ENCODE results near the gene DLL1. TPM values are rescaled to one million over a fixed set of nuclear protein-coding genes. Genes with fewer than 3 reads are reported as not detected.

DLL1 gene
- total and polyA plus RNA-seq, 9 of the 15 experiments (the other 6 are each of a cell fraction or from before 2014, with no cell fraction given): not detected

- FAIRE-seq (no peak), ATAC-seq (no peak), DNase-seq (ENCODE audit: extremely low read depth in 1 of 4, low spot score in 3 of 4) (no peak)
- H4K20me1 ChIP-seq (replicated peaks; ENCODE audit: control insufficient read depth, insufficient read depth, low read length): peaks cover 22% of the 10 kb centered on the region
- H3K27me3 ChIP-seq (ENCODE audit: control insufficient read depth in 2 of 2, insufficient read depth in 2 of 2, low read length in 2 of 2): peaks cover 64 to 98% of the 10 kb centered on the region in 2 experiments
- no peak overlapping the region for H2AFZ ChIP-seq (ENCODE audit: low read depth, low read length)
- 3% methylated on average over 24 of the region's 24 CpGs for WGBS (ENCODE audit: insufficient coverage, low coverage, missing lambda C conversion rate)
- no peaks in the 10 kb centered on the region for H3K9me1 ChIP-seq (ENCODE audit: control insufficient read depth, insufficient read depth, low read length)
- intact Hi-C loops (cut with micrococcal nuclease) (no loop called here), in situ Hi-C loops (cut with MboI) (no loop called here)
- ChIA-PET CTCF (ENCODE audit: low intra/inter-chr PET ratio) (no interaction called here), POLR2A (interaction anchor here (0.5 kb wide), 1 partner anchor 75 kb away, joined by 3 read pairs; no protein-coding TSS in a partner anchor)
- H3K4me3 ChIP-seq: no peak overlapping the region
- no peaks in the 10 kb centered on the region for H3K9me3 ChIP-seq (replicated peaks; ENCODE audit: control insufficient read depth, insufficient read depth, low read depth, low read length)
- H3K9ac ChIP-seq (ENCODE audit: insufficient read depth in 1 of 2, low read depth in 2 of 2, low read length in 2 of 2): no peak overlapping the region
- BruUV-seq (replicated peaks): no TSS peak
- peaks cover 0 to 46% of the 10 kb centered on the region in 2 experiments; a peak in 3 of 5 replicates for H3K4me1 ChIP-seq (replicated peaks in 1 of 2; ENCODE audit: control insufficient read depth in 2 of 2, insufficient read depth in 2 of 2, low read length in 2 of 2)
- TF ChIP-seq RB1 (IDR thresholded peaks at IDR 0.05; ENCODE audit: low read depth): no peak
- no peak for TF ChIP-seq ZC3H8 (IDR thresholded peaks at IDR 0.05)
- TF ChIP-seq ZNF764 (CRISPR knock-in tag; IDR thresholded peaks at IDR 0.05; ENCODE audit: low read depth): no peak
- no peak for TF ChIP-seq MECOM (CRISPR knock-in tag; IDR thresholded peaks at IDR 0.05)
- TF ChIP-seq FOXK1 (CRISPR knock-in tag; IDR thresholded peaks at IDR 0.05; ENCODE audit: borderline replicate concordance): no peak
- TF ChIP-seq, protein P1, sequence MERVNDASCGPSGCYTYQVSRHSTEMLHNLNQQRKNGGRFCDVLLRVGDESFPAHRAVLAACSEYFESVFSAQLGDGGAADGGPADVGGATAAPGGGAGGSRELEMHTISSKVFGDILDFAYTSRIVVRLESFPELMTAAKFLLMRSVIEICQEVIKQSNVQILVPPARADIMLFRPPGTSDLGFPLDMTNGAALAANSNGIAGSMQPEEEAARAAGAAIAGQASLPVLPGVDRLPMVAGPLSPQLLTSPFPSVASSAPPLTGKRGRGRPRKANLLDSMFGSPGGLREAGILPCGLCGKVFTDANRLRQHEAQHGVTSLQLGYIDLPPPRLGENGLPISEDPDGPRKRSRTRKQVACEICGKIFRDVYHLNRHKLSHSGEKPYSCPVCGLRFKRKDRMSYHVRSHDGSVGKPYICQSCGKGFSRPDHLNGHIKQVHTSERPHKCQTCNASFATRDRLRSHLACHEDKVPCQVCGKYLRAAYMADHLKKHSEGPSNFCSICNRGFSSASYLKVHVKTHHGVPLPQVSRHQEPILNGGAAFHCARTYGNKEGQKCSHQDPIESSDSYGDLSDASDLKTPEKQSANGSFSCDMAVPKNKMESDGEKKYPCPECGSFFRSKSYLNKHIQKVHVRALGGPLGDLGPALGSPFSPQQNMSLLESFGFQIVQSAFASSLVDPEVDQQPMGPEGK (CRISPR knock-in tag; IDR thresholded peaks at IDR 0.05; ENCODE audit: borderline replicate concordance): no peak
- no peak overlapping the region for H3K27ac ChIP-seq (ENCODE audit: extremely low read depth, low read depth, low read length)
- no peak overlapping the region for H3K4me2 ChIP-seq (ENCODE audit: insufficient read depth, low read length)
- H3K36me3 ChIP-seq (ENCODE audit: control insufficient read depth, insufficient read depth, low read length): no peaks in the 10 kb centered on the region
- H3K79me2 ChIP-seq (ENCODE audit: control insufficient read depth, insufficient read depth, low read length): no peaks in the 10 kb centered on the region
Observed at GRCh38 chr6:170284866-170285469, 5.9 kb downstream of the DLL1 start.
